Testis (tissue), 3 donors: Measurements from ENCODE around the gene NUDT5. TPM values are rescaled to one million over a fixed set of nuclear protein-coding genes. Genes with fewer than 3 reads are reported as not detected.

Experiments
- DNase-seq: peaks from one replicate; pipeline ENCODE4 v3.0.0-alpha.2; 2019
- H3K27ac ChIP-seq, 2 donors: fragments of 200-600 bp; sonication (generic); one replicate each; pipeline ENCODE4 v1.5.1; 2019
- H3K27me3 ChIP-seq: fragments of 200-600 bp; sonication (generic); one replicate; pipeline ENCODE4 v1.5.1; 2019
- H3K36me3 ChIP-seq: fragments of 200-600 bp; sonication (generic); one replicate; pipeline ENCODE4 v1.5.1; 2017; ENCODE audit warnings: low read depth; ENCODE audit errors: missing control alignments
- H3K4me1 ChIP-seq: fragments of 200-600 bp; sonication (generic); one replicate; pipeline ENCODE4 v1.5.1; 2019
- H3K4me3 ChIP-seq, 2 donors: fragments of 200-600 bp; sonication (generic); one replicate each; pipeline ENCODE4 v1.5.1; 2017 to 2019
- H3K9me3 ChIP-seq: fragments of 200-600 bp; sonication (generic); one replicate; pipeline ENCODE4 v1.5.1; 2017
- CTCF ChIP-seq, 3 experiments: fragments of 450-650 bp in 2 of 3; fragments of 200-600 bp in 1 of 3; sonication (generic) in 1 of 3; IDR thresholded peaks; one replicate each; pipeline ENCODE4 v1.5.1; 2016 to 2019; ENCODE audit warnings: antibody characterized with exemption in 3 of 3, mild to moderate bottlenecking in 2 of 3, moderate library complexity in 1 of 3
- POLR2A ChIP-seq: fragments of 450-650 bp; IDR thresholded peaks from one replicate; pipeline ENCODE4 v1.6.1; 2017; ENCODE audit warnings: antibody characterized with exemption, mild to moderate bottlenecking, moderate library complexity
- WGBS, 2 donors: methylation state at CpG; one replicate each; pipeline ENCODE4 v1.1.5; 2018; 5-methylcytosine and 5-hydroxymethylcytosine counted together
- intact Hi-C: fragments of 100-400 bp; cut with DNase I; formaldehyde crosslinking; loops from one replicate; pipeline ENCODE4 v1.15.1; 2023; ENCODE audit warnings: low total_unique reads
- microRNA counts, 2 donors: library from miRNA; unstranded; fragments of <30 nt; microRNA quantifications; one replicate each; lab custom pipeline; 2016
- microRNA-seq, 2 donors: library from miRNA; unstranded; fragments of <30 nt; microRNA quantifications; one replicate each; pipeline ENCODE4, GENCODE V29; 2016; ENCODE audit warnings: borderline number of aligned reads in 2 of 2, borderline replicate concordance in 1 of 2
- polyA plus RNA-seq: library from polyadenylated mRNA; stranded (reverse); fragments of 350-450 nt; fragmentation: Illumina TruSeq; extraction: RNeasy Lipid Tissue Mini Kit (QIAGEN cat#74804); gene quantifications from one replicate; pipeline ENCODE4 v1.2.3, GENCODE V29; 2014; ENCODE audit warnings: low read depth, low replicate concordance; ENCODE audit not compliant: insufficient read depth
- small RNA-seq, 2 donors: library from RNA; depleted of rRNA; stranded (forward); fragments of <200 nt; gene quantifications; one replicate each; pipeline ENCODE3, GENCODE V24; 2016
- total RNA-seq, 2 donors: library from RNA; depleted of rRNA; stranded (reverse); fragments of >200 nt; gene quantifications; one replicate each; pipeline ENCODE4 v1.2.3, GENCODE V29; 2016

Gene NUDT5
- total and polyA plus RNA-seq, 3 donors from 2014 or later, result 22.0 to 26.5 (median 25.9) TPM

GRCh38 chr10:12121673-12122072 lies 74.0 kb downstream of the NUDT5 start:
- Histone ChIP-seq H3K4me3 (no peak overlapping the region), H3K4me1 (no peaks in the 10 kb centered on the region), H3K36me3 (no peaks in the 10 kb centered on the region), H3K27me3 (no peaks in the 10 kb centered on the region), H3K9me3 (no peaks in the 10 kb centered on the region), H3K27ac (no peak overlapping the region)
- WGBS, 2 donors, result 86 to 96% methylated on average over 4 of the region's 4 CpGs
- intact Hi-C loops, result no loop called here
- TF ChIP-seq CTCF (IDR thresholded peaks at IDR 0.05) (no peak), POLR2A (no peak)
- DNase-seq, result no peak

MicroRNA genes within 50 kb of the gene (microRNA counts, 767-probe panel; counts per million panel counts)
- microRNA hsa-miR-548ak (lab: Ali Mortazavi, UCI), result 0 to 152 counts per million in 2 donors

Small RNA genes within 50 kb of the gene (microRNA-seq; reads per million reads assigned to microRNA genes)
- 0 reads per million in 2 donors for gene MIR548AK

Small RNA genes within 50 kb of the gene (small RNA-seq; reads per million reads assigned to genes)
- gene MIR548AK, result 0 reads per million in 2 donors
- gene RNU6-88P, result 0 reads per million in 2 donors

Other genes with a start within 250 kb of the NUDT5 start
- gene UPF2, start 153.1 kb downstream of the NUDT5 start, total RNA-seq, result 10 to 100 TPM; 36.9 to 43.7 TPM
- gene UPF2, start 153.1 kb downstream of the NUDT5 start, polyA plus RNA-seq, result 15.7 TPM
- 10 to 100 TPM; 26.1 to 28.8 TPM for gene DHTKD1, start 126.9 kb downstream of the NUDT5 start, total RNA-seq
- gene DHTKD1, start 126.9 kb downstream of the NUDT5 start, polyA plus RNA-seq, result 15.6 TPM
- 10 to 100 TPM; 28.6 to 46.4 TPM for gene SEC61A2, start 66.2 kb downstream of the NUDT5 start, total RNA-seq
- gene SEC61A2, start 66.2 kb downstream of the NUDT5 start, polyA plus RNA-seq, result 57.5 TPM
- gene CDC123, start 297 bp upstream of the NUDT5 start, total RNA-seq, result 10 to 100 TPM; 62.4 to 71.7 TPM
- 87.4 TPM for gene CDC123, start 297 bp upstream of the NUDT5 start, polyA plus RNA-seq
- gene CAMK1D, start 153.7 kb upstream of the NUDT5 start, total RNA-seq, result 10 to 100 TPM in 1 of 2 donors, 1 to 10 TPM in 1; 10.0 to 14.5 TPM
- gene CAMK1D, start 153.7 kb upstream of the NUDT5 start, polyA plus RNA-seq, result 14.0 TPM